NCI-H146 (cell line): ENCODE measurements around the gene RDH5.

Experiments used
- DNase-seq: peaks from one replicate; lab custom pipeline; 2025; lab: John Stamatoyannopoulos, UW

The RDH5 gene

GRCh38 chr12:55712700-55713415 lies 7.3 kb upstream of the RDH5 start:
- no peak for DNase-seq

- DNase-seq = no peak
These were observed 6.5 kb upstream of the RDH5 start for GRCh38 chr12:55713721-55714120.

- DNase-seq = no peak
These were observed 4.9 kb upstream of the RDH5 start for GRCh38 chr12:55715169-55715764.

GRCh38 chr12:55715833-55716581 lies 4.2 kb upstream of the RDH5 start, which contains the start of gene BLOC1S1:
Gene BLOC1S1, plus strand, starts transcription at chr12:55716046. Its CDS starts 6 bp downstream, at chr12:55716052.
- peak; percentile 96 for DNase-seq

- no peak for DNase-seq
These were observed 3.6 kb upstream of the RDH5 start for GRCh38 chr12:55716582-55716957.

- DNase-seq = no peak
These were observed 2.9 kb upstream of the RDH5 start for GRCh38 chr12:55717011-55718007.

GRCh38 chr12:55718015-55718414 lies 2.2 kb upstream of the RDH5 start:
- DNase-seq = no peak

GRCh38 chr12:55718624-55719275 lies 1.4 kb upstream of the RDH5 start:
- DNase-seq = no peak

- no peak for DNase-seq
These were observed 822 bp upstream of the RDH5 start for GRCh38 chr12:55719371-55719770.

GRCh38 chr12:55720894-55721444 lies 776 bp downstream of the RDH5 start:
- DNase-seq = no peak

- no peak for DNase-seq
These were observed 1.5 kb downstream of the RDH5 start for GRCh38 chr12:55721601-55722213.

- DNase-seq = no peak
These were observed 2.8 kb downstream of the RDH5 start for GRCh38 chr12:55722948-55723347.

GRCh38 chr12:55723516-55724225 lies 3.5 kb downstream of the RDH5 start:
- DNase-seq = no peak

- DNase-seq = peak; percentile 36
These were observed 4.2 kb downstream of the RDH5 start for GRCh38 chr12:55724226-55724939.

GRCh38 chr12:55724940-55725309 lies 4.7 kb downstream of the RDH5 start:
- no peak for DNase-seq

- no peak for DNase-seq
These were observed 5.4 kb downstream of the RDH5 start for GRCh38 chr12:55725556-55725955.

GRCh38 chr12:55726971-55727370 lies 6.8 kb downstream of the RDH5 start:
- DNase-seq = no peak

- DNase-seq = peak; percentile 44
These were observed 7.5 kb downstream of the RDH5 start for GRCh38 chr12:55727643-55728185.
